NCI-H1105 (cell line): ENCODE results near the gene ARHGAP26.

Source experiments
- DNase-seq: peaks from one replicate; lab custom pipeline; 2025; lab: John Stamatoyannopoulos, UW

The ARHGAP26 gene

DNA sequence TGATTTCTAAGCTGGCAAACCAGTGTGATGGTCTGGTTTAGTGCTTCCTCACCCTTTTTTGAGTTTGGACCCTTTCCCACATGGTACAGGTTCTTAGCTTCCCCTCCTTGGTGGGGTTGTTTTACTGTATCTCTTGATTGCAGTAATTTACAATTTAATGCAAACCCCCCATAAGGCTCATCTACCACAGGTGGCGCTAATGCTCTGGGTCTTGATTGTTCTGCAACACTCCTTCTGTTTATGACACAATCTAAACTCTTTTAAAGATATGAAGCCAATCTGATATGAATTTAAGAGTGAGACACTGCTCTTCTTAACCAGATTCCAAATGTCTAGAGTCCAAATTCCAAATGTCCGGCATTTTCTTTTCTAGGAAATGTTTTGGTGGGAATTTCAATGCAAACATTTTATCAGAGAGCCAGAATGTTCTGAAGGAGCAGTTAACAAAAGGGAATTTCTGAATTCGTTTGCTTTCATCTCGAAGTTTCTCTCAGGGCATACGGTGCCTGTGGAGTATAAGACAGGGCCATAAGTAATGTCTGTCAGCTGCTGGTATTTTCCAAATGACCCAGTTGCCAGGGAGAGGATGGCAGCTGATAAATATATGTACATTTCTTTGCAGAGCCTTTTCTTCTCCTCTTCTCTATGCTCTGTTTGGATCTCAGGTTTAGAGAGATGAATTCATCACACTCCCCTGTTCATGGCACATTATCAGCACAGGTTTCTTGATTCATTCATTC lies 246.8 kb downstream of the ARHGAP26 start:
- no peak for DNase-seq

DNA sequence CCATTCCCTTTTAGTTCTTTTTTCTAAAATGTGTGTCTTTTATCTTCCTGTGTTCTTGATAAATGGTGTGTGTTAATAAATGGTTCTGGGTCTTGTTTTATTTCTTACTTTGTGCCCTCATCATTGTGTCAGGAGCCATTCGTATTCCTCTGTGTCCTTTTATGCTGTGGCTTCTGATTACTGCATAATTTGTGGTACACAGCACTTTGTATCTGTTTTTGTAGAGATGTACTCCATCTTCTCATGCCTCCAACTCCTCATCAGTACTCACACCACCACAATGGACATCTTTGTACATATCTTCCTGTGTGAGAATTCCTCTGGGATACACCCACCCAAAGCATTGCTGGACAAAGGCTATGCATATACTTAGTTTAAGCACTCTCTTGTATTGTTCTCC lies 247.4 kb downstream of the ARHGAP26 start:
- no peak for DNase-seq

DNA sequence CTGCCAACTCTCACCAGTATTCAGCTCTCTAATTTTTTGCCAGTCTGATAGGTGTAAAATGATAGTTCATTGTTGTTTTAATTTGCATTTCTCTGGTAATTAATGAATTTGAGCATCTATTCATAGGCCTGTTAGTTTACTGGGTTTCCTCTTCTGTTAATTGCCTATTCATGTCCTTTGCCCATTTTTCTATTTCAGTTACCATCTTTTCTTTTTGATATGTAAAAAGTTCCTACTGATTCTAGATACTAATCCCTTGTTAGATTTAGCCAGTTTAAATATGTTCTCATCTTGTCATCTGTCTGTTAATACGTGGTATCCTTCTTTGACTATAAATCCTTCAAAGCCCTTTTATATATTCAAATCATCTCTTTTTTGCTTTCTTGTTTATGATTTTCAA lies 247.8 kb downstream of the ARHGAP26 start:
- no peak for DNase-seq

DNA sequence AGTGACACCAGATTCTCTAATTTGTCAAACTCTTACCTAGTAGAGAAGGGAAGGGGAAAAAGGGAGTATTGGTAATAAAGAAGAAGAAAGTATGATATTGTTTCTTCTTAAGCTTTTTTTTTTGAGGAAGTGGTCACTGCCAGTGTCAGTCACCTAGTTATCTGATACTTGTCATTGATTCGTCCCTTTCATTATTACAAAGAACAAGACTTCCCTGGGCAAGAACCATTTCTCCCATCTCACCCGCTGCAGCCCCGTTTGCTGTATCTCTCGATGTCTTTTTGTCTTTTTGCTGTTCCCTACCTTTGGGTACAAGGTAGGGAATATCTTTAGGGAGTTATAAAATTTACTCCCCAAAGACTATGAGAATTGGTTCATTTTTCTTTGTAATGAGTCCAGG lies 249.0 kb downstream of the ARHGAP26 start:
- DNase-seq, result no peak

DNA sequence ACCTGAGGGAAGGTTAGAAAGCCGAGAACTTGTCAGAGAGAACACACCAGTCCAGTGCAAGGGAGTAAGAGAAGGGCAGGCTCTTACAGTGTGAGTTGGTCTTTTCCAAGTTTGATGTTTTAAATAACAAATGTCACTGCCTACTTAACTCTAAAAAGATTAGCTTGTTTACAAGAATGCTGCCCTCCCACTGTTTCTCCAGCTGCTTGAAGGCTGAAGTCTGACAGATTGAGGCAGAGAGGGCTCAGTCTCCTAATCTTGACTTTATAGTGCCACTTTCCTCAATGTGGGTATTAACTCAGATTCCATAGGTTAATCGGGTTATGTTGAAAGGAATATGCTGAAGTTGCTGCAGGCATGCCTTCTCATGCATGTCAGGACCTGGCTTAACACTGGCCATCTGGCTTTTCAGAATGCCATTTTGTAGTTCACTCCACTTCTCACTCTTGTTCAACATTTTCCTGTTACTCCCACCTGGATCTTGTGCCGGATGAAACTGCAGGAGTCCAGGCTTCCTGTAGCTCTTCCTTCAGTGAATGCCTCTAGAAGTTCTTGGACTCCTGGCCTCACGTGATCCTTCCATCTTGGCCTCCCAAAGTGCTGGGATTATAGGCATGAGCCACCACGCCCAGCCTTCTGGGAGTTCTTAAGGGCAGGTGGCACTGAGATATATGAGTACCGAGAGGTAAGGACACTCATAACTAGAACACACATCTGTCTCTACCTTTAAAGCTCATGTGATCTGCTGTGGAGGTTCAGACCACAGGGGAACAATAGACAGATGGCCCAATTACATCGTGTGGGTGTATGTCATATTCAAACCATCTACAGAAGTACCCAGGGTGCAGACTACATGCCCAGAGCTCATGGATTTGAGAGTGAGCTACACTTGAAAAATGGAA lies 249.7 kb downstream of the ARHGAP26 start:
- DNase-seq, result no peak

DNA sequence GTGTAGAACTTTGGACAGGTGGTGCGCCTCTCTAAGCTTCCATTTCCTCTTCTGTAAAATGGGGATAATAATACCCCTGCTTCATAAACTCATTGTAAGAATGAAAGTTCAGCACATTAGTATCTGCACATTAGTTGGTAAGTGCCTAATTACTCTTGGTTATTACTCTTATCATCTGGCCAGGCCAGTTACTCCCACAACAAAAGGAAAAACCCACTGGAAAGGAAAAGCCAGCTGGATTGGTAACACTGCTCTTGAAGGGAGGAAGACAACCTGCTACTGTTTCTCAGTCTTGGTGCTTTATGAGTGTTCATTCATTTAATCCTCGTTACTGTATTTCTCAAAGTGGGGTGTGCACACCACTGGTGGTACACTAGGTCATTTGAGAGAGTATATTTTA lies 251.4 kb downstream of the ARHGAP26 start:
- no peak for DNase-seq

DNA sequence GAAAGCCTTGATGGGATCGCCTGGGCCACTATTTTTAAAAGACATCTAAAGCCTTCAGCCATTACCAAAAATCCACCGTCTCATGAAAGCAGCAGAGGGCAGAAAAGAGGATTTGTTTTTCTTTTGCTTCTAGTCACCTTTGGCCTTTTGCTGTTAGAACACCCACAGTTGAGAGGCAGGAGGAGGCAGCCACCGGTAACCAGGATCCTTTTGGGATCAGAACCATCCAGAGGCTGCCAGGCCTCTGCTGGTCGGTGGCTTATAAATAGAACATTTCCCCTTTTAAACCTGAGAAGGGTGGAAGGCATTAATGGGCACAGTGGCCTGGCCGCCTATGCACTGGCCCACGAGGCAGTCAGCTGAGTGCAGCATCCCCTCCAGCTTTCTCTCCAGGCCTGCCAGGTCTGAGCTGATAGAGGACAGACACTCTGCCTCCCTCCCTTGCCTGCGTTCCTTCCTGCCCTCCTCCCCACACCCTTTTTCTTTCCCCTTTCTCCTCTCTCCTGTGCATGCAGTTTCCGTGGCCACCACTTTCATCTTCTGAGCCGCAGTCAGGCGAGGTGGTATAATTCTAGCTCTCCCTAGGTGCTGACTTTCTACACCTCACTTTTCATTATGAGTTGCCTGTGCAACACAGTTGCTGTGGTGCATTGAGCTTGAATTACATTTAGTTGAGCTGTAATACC lies 253.4 kb downstream of the ARHGAP26 start:
- DNase-seq, result no peak

DNA sequence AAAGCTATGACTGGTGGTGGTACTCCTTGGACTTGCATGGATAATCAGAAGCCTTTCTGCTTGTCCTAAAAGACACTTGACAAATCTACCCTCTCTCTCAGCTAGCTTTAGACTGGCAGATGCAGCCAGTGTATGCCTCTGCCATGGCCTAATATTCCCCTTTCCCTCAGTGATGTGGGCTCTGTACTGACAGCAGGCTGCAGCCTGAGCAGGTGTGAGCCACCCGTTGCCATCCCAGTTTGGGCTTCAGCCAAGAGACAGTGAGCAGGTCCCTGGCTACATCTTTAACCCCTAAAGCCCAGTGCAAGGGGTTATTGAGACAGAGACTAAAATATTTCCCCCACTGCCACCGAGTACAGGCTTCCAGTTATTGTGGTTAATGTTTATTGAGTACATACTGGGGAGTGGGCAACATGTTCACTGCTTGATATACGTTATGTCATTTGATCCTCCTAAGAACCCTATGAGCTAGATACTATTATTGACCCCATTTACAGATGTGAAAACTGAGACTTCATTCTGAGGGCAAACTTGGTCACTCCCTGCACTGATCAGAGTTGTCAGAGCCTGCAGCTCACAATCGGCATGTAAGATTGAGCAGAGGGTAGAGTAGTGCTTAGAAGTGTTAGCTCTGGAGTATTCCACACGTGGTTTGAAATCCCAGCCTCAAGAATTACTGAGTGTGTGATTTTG lies 254.2 kb downstream of the ARHGAP26 start:
- peak; percentile 47 for DNase-seq

DNA sequence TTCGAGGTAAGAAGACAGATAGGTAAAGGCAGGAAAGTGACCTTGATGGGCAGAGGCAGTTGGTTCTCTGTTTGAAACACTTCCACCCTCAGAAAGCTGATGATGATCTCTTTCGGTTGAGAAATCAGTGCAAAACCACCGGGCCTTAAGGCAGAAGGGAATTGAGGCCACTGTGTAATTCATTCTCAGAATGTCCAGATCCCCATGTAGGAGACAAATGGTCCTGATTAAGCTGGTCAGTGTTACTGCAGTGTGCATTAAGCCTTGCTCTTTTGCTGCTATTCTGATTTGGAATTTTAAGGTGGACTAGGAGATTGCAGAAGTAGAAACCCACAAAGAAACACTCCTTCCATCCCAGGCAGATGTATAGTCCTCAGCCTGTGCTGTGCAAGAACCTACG lies 255.2 kb downstream of the ARHGAP26 start:
- DNase-seq, result no peak

DNA sequence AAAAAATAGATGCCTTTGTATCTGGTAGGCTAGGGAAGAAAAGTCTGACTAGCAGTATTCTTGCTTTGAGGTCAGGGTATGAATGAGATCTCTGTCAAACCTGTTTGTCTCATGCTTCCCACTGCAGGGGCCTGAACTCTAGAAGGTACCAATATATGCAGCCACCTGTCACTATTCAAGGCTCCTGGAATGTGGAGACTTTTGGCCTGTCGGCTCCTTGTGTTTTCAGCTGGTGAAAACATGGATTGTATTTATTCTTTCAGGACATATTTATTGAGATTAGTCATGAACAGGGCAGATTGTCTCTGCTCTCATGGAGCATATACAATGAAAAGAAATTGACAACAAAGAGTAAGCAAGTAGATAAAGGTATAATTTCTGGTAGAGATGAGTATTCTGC lies 255.8 kb downstream of the ARHGAP26 start:
- DNase-seq, result no peak

DNA sequence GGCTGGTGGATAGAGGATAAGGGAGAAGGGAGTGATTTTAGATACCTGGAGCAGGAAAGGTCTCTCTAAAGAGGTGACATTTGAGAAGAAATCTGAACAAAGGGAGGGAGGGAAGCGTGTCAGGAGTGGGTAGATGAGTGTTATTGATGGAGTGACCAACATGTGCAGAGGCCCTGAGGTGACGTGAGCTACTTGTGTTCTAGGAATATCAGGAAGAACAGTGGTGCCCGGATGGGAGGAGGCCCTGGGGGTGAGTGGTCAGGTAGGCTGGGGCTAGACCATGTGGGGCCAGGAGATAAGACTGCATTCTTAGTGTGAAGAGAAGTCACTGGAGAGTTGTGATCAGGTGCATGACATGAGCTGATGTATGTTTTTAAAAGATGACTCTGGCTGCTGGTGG lies 256.2 kb downstream of the ARHGAP26 start:
- no peak for DNase-seq

DNA sequence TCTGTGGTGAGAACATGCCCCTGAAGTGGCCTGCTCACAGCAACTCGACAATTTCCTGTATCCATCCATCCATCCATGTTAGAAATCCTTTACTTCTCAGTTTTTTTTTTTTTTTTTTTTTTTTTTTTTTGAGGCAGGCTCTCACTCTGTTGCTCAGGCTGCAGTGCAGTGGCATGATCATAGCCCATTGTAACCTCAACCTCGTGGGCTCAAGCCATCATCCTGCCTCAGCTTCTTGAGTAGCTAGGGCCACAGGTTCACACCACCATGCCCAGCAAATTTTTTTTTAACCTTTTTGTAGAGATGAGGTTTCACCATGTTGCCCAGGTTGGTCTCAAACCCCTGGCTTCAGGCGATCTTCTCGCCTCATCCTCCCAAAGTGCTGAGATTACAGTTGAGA lies 259.1 kb downstream of the ARHGAP26 start:
- no peak for DNase-seq

DNA sequence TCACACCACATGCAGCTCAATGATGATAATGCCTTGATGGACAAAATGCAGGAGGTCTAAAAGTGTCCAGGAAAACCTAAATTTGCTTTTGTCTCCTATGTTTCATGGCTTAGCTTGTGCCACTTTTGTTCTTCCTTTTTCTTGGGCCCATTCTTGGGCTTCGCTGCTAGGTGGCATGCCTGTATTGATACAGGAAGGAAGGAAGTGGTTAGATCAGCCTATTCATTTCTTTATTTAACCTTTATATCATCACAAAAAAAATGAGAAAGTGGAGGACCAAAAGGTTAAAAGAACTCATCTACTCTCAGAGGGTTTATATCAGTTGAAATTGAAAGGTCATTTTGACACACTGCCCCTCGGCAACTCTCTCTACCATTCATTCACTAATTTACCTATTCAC lies 260.2 kb downstream of the ARHGAP26 start:
- DNase-seq, result no peak

DNA sequence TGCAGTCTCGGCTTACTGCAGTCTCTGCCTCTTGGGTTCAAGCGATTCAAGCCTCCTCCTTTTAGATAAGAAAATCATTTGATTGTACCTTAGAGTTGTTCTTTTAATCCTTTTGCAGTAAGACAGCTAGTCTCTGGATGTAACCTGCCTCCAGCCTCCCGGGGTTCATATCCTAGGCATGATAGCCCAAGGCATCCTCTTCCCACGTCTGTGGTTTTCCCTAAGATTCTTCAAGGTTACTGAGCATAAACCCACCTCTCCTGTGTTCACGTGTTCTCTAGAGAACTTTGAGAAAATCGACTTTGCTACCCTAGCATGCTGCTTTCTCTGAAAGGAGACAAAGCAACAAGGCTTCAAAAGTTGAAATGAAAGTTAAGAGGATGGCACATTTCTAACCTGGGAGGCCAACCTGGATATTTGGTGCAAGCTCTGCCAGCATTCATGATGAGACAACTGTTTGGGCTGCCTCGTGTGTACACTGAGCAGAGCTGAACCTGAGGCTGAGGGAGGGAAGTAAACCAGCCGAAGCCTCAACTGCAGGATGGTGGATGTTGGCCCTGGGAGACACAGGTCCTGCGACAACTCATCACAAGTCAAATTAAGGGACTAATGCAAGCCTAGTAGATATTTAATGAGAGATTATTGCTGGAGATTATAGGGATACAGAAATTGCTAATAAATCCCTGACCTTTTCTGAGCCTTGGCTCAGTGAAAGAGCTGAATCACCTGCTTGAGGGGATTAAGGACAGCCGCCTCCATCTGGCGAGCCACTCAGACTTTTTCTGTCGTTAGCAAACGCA lies 261.8 kb downstream of the ARHGAP26 start:
- no peak for DNase-seq

DNA sequence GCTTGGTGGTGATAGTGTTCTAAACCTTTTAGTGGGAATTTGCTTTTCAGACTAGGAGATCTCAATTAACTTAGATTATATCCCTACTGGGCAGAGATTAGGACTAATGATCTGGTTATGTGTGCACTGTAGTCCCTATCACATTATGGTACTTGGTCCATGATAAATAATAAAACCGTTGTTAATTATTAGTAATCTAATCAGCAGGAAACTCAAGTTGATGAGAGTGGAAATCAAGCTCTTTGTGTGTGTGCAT lies 262.3 kb downstream of the ARHGAP26 start:
- DNase-seq, result no peak

DNA sequence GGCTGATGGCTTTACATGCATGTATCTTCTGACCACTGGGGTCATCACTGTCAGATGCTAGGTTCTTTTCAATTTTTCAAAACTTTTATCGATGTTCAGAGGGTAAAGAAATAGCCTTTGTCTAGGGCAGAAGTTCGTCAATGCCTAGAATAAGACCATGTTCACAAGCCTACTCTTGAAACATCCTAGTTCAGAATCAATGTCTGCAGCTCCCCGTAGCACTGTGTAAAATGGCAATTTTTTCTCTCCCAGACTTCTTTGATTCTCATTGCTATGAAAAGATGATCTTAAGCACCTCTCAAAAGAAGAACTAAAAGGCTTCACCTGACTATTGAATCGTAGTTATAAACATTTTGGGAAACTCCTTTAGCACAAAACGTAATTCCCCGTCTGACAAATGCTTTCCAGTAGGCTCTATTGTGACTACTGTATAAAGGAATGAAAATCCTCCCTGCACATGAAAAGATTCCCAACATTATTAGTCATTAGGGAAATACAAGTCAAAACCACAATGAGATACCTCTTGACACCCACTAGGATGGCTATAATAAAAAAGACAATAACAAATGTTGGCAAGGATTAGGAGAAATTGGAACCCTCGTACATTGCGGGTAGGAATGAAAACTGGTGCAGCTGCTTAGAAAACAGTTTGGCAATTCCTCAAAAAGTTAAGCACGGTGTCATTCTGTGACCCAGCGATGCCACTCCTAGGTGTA lies 263.5 kb downstream of the ARHGAP26 start:
- DNase-seq, result no peak

DNA sequence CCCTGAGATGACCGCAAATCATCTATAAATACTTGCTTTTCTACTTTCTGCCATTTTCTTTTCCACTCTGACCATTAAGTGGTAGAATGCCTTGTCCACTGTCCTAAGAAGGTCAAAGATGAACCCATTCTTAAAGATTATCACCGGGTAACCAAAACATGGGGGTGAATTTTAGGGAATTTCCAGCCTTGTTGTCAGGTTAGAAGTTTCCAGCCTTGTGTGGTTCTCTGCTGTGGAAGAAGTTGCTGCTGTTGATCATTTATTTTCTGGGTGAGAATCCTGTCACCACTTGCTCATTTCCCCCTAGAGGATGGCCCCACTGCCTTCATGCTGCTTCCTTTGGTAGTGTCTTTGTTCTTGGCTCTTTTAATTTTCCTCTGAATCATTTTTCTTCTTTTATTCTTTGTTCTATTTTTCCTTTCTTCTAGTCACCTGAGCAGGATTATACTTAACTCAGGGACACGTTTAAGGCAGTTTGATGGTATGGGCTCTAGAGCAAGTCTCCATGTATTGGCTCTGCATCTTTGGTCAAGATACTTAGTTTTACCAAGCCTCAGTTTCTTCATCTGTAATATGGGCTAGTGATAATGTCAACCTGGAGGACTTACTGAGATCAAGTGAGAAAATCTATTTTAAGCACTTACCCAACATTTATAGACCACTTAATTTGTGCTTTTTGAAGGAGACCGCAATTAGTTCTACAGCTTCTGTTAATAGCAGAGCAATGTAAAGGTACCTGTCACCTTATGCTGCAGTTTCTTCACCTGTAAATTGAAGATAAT lies 266.2 kb downstream of the ARHGAP26 start:
- DNase-seq, result no peak

DNA sequence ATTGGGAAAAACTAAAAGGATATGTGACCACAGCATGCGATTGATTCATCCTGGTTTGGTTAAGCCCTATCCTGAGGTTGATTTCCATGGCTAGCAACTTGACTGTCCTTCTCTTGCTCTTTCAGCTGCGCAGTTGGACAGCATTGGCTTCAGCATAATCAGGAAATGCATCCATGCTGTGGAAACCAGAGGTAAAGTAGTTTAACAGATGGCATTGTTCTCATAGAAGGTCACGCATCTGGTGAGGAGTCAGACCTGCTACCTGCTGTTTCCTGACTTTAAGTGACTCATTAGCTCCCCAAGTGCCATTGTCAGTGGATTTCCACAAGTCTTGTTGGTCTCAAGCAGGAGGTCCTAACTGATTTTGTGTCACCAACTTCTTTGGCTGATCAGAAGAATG lies 266.9 kb downstream of the ARHGAP26 start:
- no peak for DNase-seq

DNA sequence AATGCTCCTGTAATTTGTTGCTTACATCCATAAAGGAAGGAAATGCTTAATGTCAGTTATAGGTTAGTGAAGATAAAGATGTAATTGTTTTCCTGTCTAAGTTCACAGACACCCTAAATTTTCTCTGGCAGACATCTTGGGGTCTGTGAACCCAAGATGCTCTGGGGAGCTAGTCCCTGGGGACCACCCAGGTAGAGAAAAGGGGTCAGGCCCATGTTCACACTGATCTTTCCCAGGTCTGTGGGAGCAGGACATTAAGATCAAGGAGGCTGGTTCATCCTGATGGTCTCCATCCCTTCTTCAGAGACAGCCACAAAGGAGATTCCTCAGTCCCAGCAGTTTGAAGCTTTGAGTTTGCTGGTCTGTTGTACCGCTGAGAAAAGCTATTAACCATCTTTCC lies 267.5 kb downstream of the ARHGAP26 start:
- DNase-seq, result no peak

DNA sequence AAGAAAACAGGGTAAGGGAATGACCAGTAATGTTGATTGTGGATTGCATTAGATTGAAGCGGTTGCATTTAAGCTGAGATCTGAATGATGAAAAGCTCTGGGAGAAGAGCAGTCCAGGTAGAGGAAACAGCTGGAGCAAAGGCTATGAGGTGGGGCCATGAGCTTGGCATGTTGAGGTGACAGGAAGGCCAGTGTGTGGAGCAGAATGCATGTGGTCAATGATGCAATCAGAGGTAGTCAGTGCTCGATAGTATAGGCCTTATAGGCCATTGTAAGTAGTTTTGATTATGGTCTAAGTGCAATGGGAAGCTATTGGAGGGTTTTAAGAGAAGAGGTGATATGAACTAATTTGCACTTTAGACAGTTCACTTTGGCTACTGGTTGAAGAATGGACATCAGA lies 270.4 kb downstream of the ARHGAP26 start:
- no peak for DNase-seq
